NCI-H446 treated with DMSO at 0.1 percent for 48 hours (cell line): ENCODE measurements around the gene AMBP.

Source experiments
- DNase-seq: peaks from one replicate; lab custom pipeline; 2025; lab: John Stamatoyannopoulos, UW

AMBP gene

GRCh38 chr9:114031037-114031630 is 47.0 kb downstream of the AMBP start:
- no peak for DNase-seq

DNA sequence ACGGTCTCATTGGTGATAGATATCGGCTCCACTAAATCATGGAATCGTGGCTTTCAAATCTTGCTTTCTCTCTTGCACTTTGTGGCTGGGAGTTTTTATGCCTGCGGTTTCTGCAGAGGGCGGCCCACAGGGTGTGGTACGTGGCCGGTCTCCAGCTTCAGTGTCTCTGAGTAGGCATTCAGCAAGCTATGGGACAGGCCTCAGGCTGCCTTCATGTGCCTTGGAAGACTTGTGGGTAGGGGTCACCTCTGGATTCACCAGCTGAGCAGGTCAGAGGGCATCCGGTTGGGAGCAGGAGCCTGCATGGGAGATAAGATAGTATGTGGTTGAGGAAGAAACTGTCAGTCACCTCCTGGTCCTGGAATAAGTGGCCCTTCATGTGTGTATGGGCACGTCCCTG is 47.7 kb downstream of the AMBP start:
- DNase-seq: no peak

DNA sequence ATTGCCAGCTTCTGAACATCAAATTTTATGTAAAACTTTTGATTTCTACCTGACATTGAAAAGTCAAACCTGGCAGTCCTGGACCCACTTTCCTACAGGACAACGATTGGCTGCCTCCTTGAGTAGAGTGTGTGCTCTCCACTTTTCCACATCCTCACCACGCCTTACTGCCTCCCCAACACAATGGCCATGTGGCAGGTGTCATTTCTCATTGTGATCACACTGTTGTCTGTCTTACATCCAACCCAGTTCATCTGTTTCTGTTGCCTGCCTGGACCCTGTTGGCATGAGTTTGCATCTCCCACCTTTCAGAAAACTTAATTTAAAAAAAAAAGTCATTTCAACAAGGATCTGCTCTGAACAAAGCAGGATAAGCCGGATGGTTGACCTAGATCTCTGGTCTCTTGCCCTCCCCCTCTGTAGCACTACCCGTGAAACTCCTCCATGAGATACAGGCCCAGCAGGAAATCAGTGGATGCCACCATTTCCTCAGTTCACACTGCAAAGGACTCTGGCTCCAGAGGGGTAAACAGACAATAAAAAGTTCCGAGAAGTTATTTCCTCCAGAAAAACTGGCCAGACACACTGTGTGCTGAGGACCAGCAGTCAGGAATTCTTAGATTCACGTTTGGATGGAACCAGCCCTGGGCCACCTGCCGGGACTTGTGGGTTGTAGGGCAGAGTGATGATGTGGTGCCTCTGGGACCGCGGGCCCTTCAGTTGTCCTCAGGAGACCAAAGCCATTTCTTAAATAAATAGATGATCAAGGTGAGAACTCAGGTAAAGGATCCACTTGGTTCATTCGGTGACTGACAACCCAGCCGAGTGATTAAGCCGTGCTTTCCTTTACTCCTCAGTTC is 48.6 kb downstream of the AMBP start:
- no peak for DNase-seq

- no peak for DNase-seq
These were observed 49.5 kb downstream of the AMBP start for GRCh38 chr9:114028646-114029045.

DNA sequence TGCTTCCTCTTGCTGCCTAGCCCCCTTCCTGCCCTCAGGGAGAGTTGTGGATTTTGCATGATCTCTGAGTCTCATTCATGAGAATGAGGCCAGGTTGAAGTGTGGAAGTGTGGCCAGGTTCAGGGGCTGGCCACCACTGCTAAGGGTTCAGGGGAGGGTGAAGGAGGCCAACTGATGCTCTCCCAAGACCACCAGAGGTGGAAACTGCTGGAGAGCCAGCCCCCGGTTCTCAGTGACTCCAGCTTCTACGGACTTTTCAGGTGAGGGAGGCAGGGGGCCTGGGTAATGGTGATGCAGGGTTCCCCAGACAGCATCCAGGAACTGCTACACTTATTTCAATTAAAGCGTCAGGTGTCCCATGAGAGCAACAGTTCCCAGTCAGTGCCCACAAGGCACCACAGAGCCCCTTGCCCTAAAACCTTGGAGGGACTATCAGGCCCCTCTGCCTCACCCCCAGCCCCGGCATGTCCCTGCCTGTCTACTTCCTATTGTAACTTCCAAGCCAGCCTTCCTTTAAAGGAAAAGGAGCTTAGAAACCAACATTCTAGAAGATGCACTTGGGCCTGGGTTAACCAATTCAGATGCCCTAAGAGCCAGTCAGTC is 50.1 kb downstream of the AMBP start:
- DNase-seq: no peak

- no peak for DNase-seq
These were observed 50.8 kb downstream of the AMBP start for GRCh38 chr9:114027159-114027862.

GRCh38 chr9:114026335-114026734 is 51.8 kb downstream of the AMBP start:
- DNase-seq: no peak

DNA sequence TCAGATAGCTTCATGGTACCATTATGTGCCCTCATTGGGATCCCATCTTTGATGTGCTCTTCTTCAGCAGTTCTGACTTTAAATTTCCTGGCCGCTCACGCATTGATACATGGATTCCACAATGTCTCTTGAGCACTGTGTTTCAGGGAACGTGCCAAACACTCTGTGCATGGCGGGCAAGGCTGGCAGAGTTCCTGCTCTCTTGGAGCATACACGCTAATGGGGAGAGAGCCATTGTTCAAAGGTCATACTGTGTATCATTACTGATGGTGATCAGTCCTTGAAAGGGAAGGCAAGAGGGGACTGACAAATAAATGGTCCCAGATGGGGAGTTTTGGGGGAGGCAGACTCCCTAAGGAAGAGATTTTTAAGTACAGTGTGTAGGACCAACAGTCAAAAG is 52.3 kb downstream of the AMBP start:
- no peak for DNase-seq

- DNase-seq: no peak
These were observed 52.8 kb downstream of the AMBP start for GRCh38 chr9:114025196-114025753.

GRCh38 chr9:114023961-114024360 is 54.1 kb downstream of the AMBP start:
- DNase-seq: no peak

- DNase-seq: no peak
These were observed 56.5 kb downstream of the AMBP start for GRCh38 chr9:114021578-114021977.

DNA sequence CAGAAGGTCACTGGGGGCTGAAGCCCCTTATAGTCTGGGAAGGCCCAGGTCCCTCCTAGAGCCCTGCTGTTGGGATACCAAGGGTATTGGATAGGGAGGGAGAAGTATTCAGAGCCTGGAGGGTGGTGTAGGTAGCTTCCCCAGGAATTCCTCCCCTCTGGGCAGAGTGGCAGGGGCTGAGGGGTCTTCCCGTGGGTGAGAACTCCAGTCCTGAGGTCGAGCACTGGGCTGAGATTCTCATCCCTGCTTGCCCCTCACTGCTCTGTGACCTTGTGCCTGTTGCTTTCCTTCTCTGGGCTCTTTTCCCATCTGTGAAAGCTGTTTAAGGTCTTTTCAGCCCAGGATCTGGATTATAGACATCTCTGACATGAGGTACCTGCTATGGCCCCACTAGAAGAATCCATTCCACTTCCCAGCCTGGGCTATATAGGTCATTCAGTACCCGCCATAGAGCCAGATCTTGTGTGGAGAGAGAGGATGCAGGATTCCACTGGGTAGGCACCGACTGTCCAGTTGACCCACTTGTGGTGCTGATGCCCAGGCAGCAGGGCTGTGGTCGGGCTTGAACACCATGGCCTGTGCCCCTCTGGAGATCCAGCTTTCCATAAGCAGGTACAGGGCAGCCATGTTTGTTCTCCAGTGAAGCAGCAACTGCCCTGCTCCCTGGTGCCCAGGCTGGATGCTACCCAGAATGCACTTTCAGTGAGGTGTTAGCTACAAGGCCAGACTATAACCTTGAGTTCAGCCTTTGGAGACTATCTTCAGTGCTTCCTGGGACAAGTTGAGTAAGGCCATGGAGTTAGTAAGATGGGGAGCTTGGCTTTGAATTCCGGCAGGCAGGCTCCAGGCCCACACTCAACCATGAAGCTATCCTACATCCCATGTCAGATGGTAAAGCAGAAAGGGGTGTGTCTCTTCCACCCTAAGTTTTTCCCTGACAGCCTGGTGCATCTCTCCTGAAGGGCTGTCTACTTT is 60.1 kb downstream of the AMBP start:
- no peak for DNase-seq

GRCh38 chr9:114016629-114017423 is 61.3 kb downstream of the AMBP start:
- no peak for DNase-seq

GRCh38 chr9:114016101-114016500 is 62.0 kb downstream of the AMBP start:
- DNase-seq: no peak

GRCh38 chr9:114015607-114016006 is 62.5 kb downstream of the AMBP start:
- no peak for DNase-seq

GRCh38 chr9:114014044-114014443 is 64.1 kb downstream of the AMBP start:
- no peak for DNase-seq

DNA sequence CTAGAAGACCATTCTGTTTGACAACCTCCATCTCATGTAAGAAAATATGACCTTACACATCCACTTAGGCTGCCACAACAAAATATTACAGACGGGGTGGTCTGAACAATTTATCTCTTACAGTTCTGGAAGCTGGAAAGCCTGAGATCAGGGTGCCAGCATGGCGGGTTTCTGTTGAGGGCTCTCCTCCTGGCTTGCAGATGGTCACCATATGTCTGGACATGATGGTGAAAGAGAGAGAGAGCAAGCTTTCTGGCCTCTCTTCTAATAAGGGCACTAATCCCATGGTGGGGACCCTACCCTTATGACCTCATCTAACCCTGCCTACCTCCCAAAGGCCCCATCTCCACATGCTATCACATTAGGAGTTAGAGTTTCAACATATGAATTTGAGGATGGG is 66.0 kb downstream of the AMBP start:
- DNase-seq: no peak

GRCh38 chr9:114011313-114011712 is 66.8 kb downstream of the AMBP start:
- no peak for DNase-seq
